GM12878 (cell line): ENCODE data around the gene SDR9C7. TPM values are rescaled to one million over a fixed set of nuclear protein-coding genes. Genes with fewer than 3 reads are reported as not detected.

ENCODE experiments used
- ATF3 ChIP-seq: IDR thresholded peaks from 2 replicates; pipeline ENCODE4 v1.6.1; 2011; ENCODE audit warnings: low read depth, mild to moderate bottlenecking, low read length, moderate library complexity, borderline replicate concordance; ENCODE audit errors: extremely low read depth
- HCFC1 ChIP-seq: fragments of 150-350 bp; IDR thresholded peaks from 2 replicates; pipeline ENCODE4 v1.6.1; 2014; ENCODE audit warnings: low read length
- IRF5 ChIP-seq: fragments of 450-650 bp; IDR thresholded peaks from 2 replicates; pipeline ENCODE4 v1.6.1; 2017; ENCODE audit warnings: borderline replicate concordance
- MEF2A ChIP-seq: IDR thresholded peaks from 2 replicates; pipeline ENCODE4 v1.6.1; 2011; ENCODE audit warnings: low read depth, mild to moderate bottlenecking, low read length, moderate library complexity; ENCODE audit not compliant: insufficient read depth
- MEF2B ChIP-seq: fragments of 450-650 bp; IDR thresholded peaks from 2 replicates; pipeline ENCODE4 v1.6.1; 2018; ENCODE audit warnings: mild to moderate bottlenecking, moderate library complexity; ENCODE audit not compliant: partially characterized antibody, poor library complexity, severe bottlenecking
- MLLT1 ChIP-seq: fragments of 450-650 bp; IDR thresholded peaks from 2 replicates; pipeline ENCODE4 v1.6.1; 2016; ENCODE audit warnings: mild to moderate bottlenecking
- MYB ChIP-seq: fragments of 150-350 bp; IDR thresholded peaks from 2 replicates; pipeline ENCODE4 v1.6.1; 2014; ENCODE audit warnings: mild to moderate bottlenecking, low read depth, low read length, borderline replicate concordance
- NFXL1 ChIP-seq: fragments of 450-650 bp; IDR thresholded peaks from 2 replicates; pipeline ENCODE4 v1.6.1; 2017; ENCODE audit warnings: antibody characterized with exemption, mild to moderate bottlenecking, borderline replicate concordance
- RELB ChIP-seq: fragments of 450-650 bp; IDR thresholded peaks from 2 replicates; pipeline ENCODE4 v1.6.1; 2017; ENCODE audit warnings: low read depth, mild to moderate bottlenecking, moderate library complexity
- REST ChIP-seq: IDR thresholded peaks from 2 replicates; pipeline ENCODE4 v1.6.1; 2012; ENCODE audit warnings: mild to moderate bottlenecking, low read depth, low read length
- ZNF384 ChIP-seq: IDR thresholded peaks from 2 replicates; pipeline ENCODE4 v1.6.1; 2012; ENCODE audit warnings: low read depth, mild to moderate bottlenecking, low read length, improper control_type of control experiment, borderline replicate concordance
- polyA plus RNA-seq, 11 experiments: library from polyadenylated mRNA; depleted of rRNA in 4 of 11; unstranded in 6 of 11; stranded (reverse) in 5 of 11; fragments of >200 nt; fragmentation: Nextera tagmentation in 4 of 11; fragmentation: Illumina TruSeq in 1 of 11; extraction: Ambion mirVana in 4 of 11; extraction: Trizol in 1 of 11; gene quantifications; 1 replicate in 1 of 11; 2 replicates in 10 of 11; pipeline versions ENCODE4 v1.2.1 to v1.2.3, GENCODE V29; 2011 to 2016; ENCODE audit warnings: inconsistent platforms in 2 of 11, missing spikeins in 2 of 11, low read depth in 1 of 11
- total RNA-seq, 4 experiments: library from RNA; depleted of rRNA in 3 of 4; stranded (reverse); fragments of >200 nt in 3 of 4; fragmentation: Illumina TruSeq in 1 of 4; extraction: Trizol in 1 of 4; gene quantifications; 2 replicates each; pipeline versions ENCODE4 v1.2.1 to v1.2.3, GENCODE V29; 2013 to 2021

The SDR9C7 gene
- total and polyA plus RNA-seq, 10 of the 15 experiments (the other 5 are each of a cell fraction or from before 2014, with no cell fraction given), result 0.04 TPM; not detected in 9

GRCh38 chr12:56880125-56880992 lies 53.8 kb downstream of the SDR9C7 start (continued):
- no peak for TF ChIP-seq REST
- no peak for TF ChIP-seq MYB
- TF ChIP-seq ZNF384, result no peak
- no peak for TF ChIP-seq NFXL1
- TF ChIP-seq IRF5, result no peak
- no peak for TF ChIP-seq MEF2A
- no peak for TF ChIP-seq ATF3
- no peak for TF ChIP-seq HCFC1
- TF ChIP-seq MEF2B, result no peak
- TF ChIP-seq RELB, result no peak
- no peak for TF ChIP-seq MLLT1
- TF ChIP-seq, all 136 proteins: peak for 0
